ENCODE results near the gene DNAAF2. TPM values are rescaled to one million over a fixed set of nuclear protein-coding genes. Genes with fewer than 3 reads are reported as not detected.

DNAAF2 gene
- total RNA-seq, 1 donor from 2014 or later: 5.7 TPM

- Histone ChIP-seq H3K36me3 (ENCODE audit: control insufficient read depth in 3 of 3, insufficient read depth in 3 of 3, low read length in 3 of 3) (peaks cover 0 to 9% (median 0%) of the 10 kb centered on the region in 3 donors), H3K9me3 (ENCODE audit: control insufficient read depth in 3 of 3, low read length in 3 of 3) (no peaks in the 10 kb centered on the region), H3K27me3 (ENCODE audit: control insufficient read depth in 3 of 3, insufficient read depth in 3 of 3, low read length in 3 of 3) (no peaks in the 10 kb centered on the region), H3K4me3 (ENCODE audit: low read length in 3 of 3) (no peak overlapping the region), H3K27ac (ENCODE audit: low read depth, low read length) (no peak overlapping the region), H3K4me1 (ENCODE audit: control insufficient read depth in 3 of 3, insufficient read depth in 3 of 3, low read length in 3 of 3) (no peaks in the 10 kb centered on the region), H3K9ac (ENCODE audit: low read depth in 1 of 3, low read length in 3 of 3) (no peak overlapping the region)
These were observed 27.5 kb downstream of the DNAAF2 start for GRCh38 chr14:49607583-49607982.

- Histone ChIP-seq H3K27me3 (ENCODE audit: control insufficient read depth in 3 of 3, insufficient read depth in 3 of 3, low read length in 3 of 3) (no peaks in the 10 kb centered on the region), H3K9ac (ENCODE audit: low read depth in 1 of 3, low read length in 3 of 3) (peak within 1 kb of the TSS; percentile 96 to 98 (median 96)), H3K4me1 (ENCODE audit: control insufficient read depth in 3 of 3, insufficient read depth in 3 of 3, low read length in 3 of 3) (peaks cover 4 to 11% (median 5%) of the 10 kb centered on the region in 3 donors), H3K36me3 (ENCODE audit: control insufficient read depth in 3 of 3, insufficient read depth in 3 of 3, low read length in 3 of 3) (peaks cover 0 to 2% (median 2%) of the 10 kb centered on the region in 3 donors), H3K4me3 (ENCODE audit: low read length in 3 of 3) (peak within 1 kb of the TSS; percentile 96 to 98 (median 96)), H3K27ac (ENCODE audit: low read depth, low read length) (peak within 1 kb of the TSS; percentile 95), H3K9me3 (ENCODE audit: control insufficient read depth in 3 of 3, low read length in 3 of 3) (no peaks in the 10 kb centered on the region)
These were observed 36.4 kb downstream of the DNAAF2 start, which contains the start of gene LRR1 for GRCh38 chr14:49598485-49599300. Gene LRR1, plus strand, starts transcription at chr14:49598940. Its CDS starts 81 bp downstream, at chr14:49599021.

GRCh38 chr14:49598189-49598484 lies 36.9 kb downstream of the DNAAF2 start:
- peak overlapping the region; percentile 96 to 98 (median 96) for H3K4me3 ChIP-seq (ENCODE audit: low read length in 3 of 3)
- peak overlapping the region; percentile 96 to 98 (median 96) for H3K9ac ChIP-seq (ENCODE audit: low read depth in 1 of 3, low read length in 3 of 3)
- H3K27ac ChIP-seq (ENCODE audit: low read depth, low read length): peak overlapping the region; percentile 95
- no peaks in the 10 kb centered on the region for H3K27me3 ChIP-seq (ENCODE audit: control insufficient read depth in 3 of 3, insufficient read depth in 3 of 3, low read length in 3 of 3)
- no peaks in the 10 kb centered on the region for H3K9me3 ChIP-seq (ENCODE audit: control insufficient read depth in 3 of 3, low read length in 3 of 3)
- peaks cover 4 to 11% (median 5%) of the 10 kb centered on the region in 3 donors for H3K4me1 ChIP-seq (ENCODE audit: control insufficient read depth in 3 of 3, insufficient read depth in 3 of 3, low read length in 3 of 3)
- H3K36me3 ChIP-seq (ENCODE audit: control insufficient read depth in 3 of 3, insufficient read depth in 3 of 3, low read length in 3 of 3): peaks cover 0 to 2% (median 2%) of the 10 kb centered on the region in 3 donors

- H3K27ac ChIP-seq (ENCODE audit: low read depth, low read length): no peak overlapping the region
- H3K27me3 ChIP-seq (ENCODE audit: control insufficient read depth in 3 of 3, insufficient read depth in 3 of 3, low read length in 3 of 3): no peaks in the 10 kb centered on the region
- no peak overlapping the region for H3K4me3 ChIP-seq (ENCODE audit: low read length in 3 of 3)
- H3K9ac ChIP-seq (ENCODE audit: low read depth in 1 of 3, low read length in 3 of 3): no peak overlapping the region
- H3K4me1 ChIP-seq (ENCODE audit: control insufficient read depth in 3 of 3, insufficient read depth in 3 of 3, low read length in 3 of 3): peaks cover 2 to 7% (median 5%) of the 10 kb centered on the region in 3 donors
- no peaks in the 10 kb centered on the region for H3K9me3 ChIP-seq (ENCODE audit: control insufficient read depth in 3 of 3, low read length in 3 of 3)
- H3K36me3 ChIP-seq (ENCODE audit: control insufficient read depth in 3 of 3, insufficient read depth in 3 of 3, low read length in 3 of 3): peaks cover 0 to 2% (median 0%) of the 10 kb centered on the region in 3 donors
These were observed 40.5 kb downstream of the DNAAF2 start for GRCh38 chr14:49594347-49595091.

- no peaks in the 10 kb centered on the region for H3K9me3 ChIP-seq (ENCODE audit: control insufficient read depth in 3 of 3, low read length in 3 of 3)
- peaks cover 0 to 5% (median under 1%) of the 10 kb centered on the region in 3 donors for H3K4me1 ChIP-seq (ENCODE audit: control insufficient read depth in 3 of 3, insufficient read depth in 3 of 3, low read length in 3 of 3)
- no peak overlapping the region for H3K9ac ChIP-seq (ENCODE audit: low read depth in 1 of 3, low read length in 3 of 3)
- H3K27me3 ChIP-seq (ENCODE audit: control insufficient read depth in 3 of 3, insufficient read depth in 3 of 3, low read length in 3 of 3): no peaks in the 10 kb centered on the region
- peaks cover 0 to under 1% (median 0%) of the 10 kb centered on the region in 3 donors for H3K36me3 ChIP-seq (ENCODE audit: control insufficient read depth in 3 of 3, insufficient read depth in 3 of 3, low read length in 3 of 3)
- no peak overlapping the region for H3K27ac ChIP-seq (ENCODE audit: low read depth, low read length)
- H3K4me3 ChIP-seq (ENCODE audit: low read length in 3 of 3): no peak overlapping the region
These were observed 42.0 kb downstream of the DNAAF2 start for GRCh38 chr14:49593016-49593415.

- Histone ChIP-seq H3K9ac (ENCODE audit: low read depth in 1 of 3, low read length in 3 of 3) (no peak overlapping the region), H3K4me1 (ENCODE audit: control insufficient read depth in 3 of 3, insufficient read depth in 3 of 3, low read length in 3 of 3) (peaks cover 5 to 9% (median 6%) of the 10 kb centered on the region in 3 donors), H3K27ac (ENCODE audit: low read depth, low read length) (no peak overlapping the region), H3K27me3 (ENCODE audit: control insufficient read depth in 3 of 3, insufficient read depth in 3 of 3, low read length in 3 of 3) (no peaks in the 10 kb centered on the region), H3K36me3 (ENCODE audit: control insufficient read depth in 3 of 3, insufficient read depth in 3 of 3, low read length in 3 of 3) (peaks cover under 1 to 3% (median 3%) of the 10 kb centered on the region in 3 donors), H3K4me3 (ENCODE audit: low read length in 3 of 3) (no peak overlapping the region), H3K9me3 (ENCODE audit: control insufficient read depth in 3 of 3, low read length in 3 of 3) (no peaks in the 10 kb centered on the region)
These were observed 45.7 kb downstream of the DNAAF2 start for GRCh38 chr14:49589387-49589786.

GRCh38 chr14:49586673-49587460 lies 48.2 kb downstream of the DNAAF2 start:
- Histone ChIP-seq H3K27me3 (ENCODE audit: control insufficient read depth in 3 of 3, insufficient read depth in 3 of 3, low read length in 3 of 3) (no peaks in the 10 kb centered on the region), H3K4me1 (ENCODE audit: control insufficient read depth in 3 of 3, insufficient read depth in 3 of 3, low read length in 3 of 3) (peaks cover 9 to 19% (median 9%) of the 10 kb centered on the region in 3 donors), H3K27ac (ENCODE audit: low read depth, low read length) (peak overlapping the region; percentile 84), H3K9me3 (ENCODE audit: control insufficient read depth in 3 of 3, low read length in 3 of 3) (no peaks in the 10 kb centered on the region), H3K4me3 (ENCODE audit: low read length in 3 of 3) (peak overlapping the region; percentile 81 to 98 (median 95)), H3K9ac (ENCODE audit: low read depth in 1 of 3, low read length in 3 of 3) (peak overlapping the region in 2 of 3 donors; percentile 85 to 98), H3K36me3 (ENCODE audit: control insufficient read depth in 3 of 3, insufficient read depth in 3 of 3, low read length in 3 of 3) (peaks cover 15 to 23% (median 20%) of the 10 kb centered on the region in 3 donors)

- H3K9ac ChIP-seq (ENCODE audit: low read depth in 1 of 3, low read length in 3 of 3): peak within 1 kb of the TSS; percentile 85 to 98 (median 96)
These were observed 49.0 kb downstream of the DNAAF2 start, which contains the start of gene RPS29 for GRCh38 chr14:49585803-49586672. Gene RPS29, minus strand, starts transcription at chr14:49586380. Its CDS starts 34 bp downstream, at chr14:49586346.

More at GRCh38 chr14:49585803-49586672, 49.0 kb downstream of the DNAAF2 start, which contains the start of gene RPS29:
- no peaks in the 10 kb centered on the region for H3K9me3 ChIP-seq (ENCODE audit: control insufficient read depth in 3 of 3, low read length in 3 of 3)
- peaks cover 15 to 23% (median 20%) of the 10 kb centered on the region in 3 donors for H3K36me3 ChIP-seq (ENCODE audit: control insufficient read depth in 3 of 3, insufficient read depth in 3 of 3, low read length in 3 of 3)
- H3K27me3 ChIP-seq (ENCODE audit: control insufficient read depth in 3 of 3, insufficient read depth in 3 of 3, low read length in 3 of 3): no peaks in the 10 kb centered on the region
- peak within 1 kb of the TSS; percentile 81 to 98 (median 95) for H3K4me3 ChIP-seq (ENCODE audit: low read length in 3 of 3)
- peaks cover 9 to 21% (median 11%) of the 10 kb centered on the region in 3 donors for H3K4me1 ChIP-seq (ENCODE audit: control insufficient read depth in 3 of 3, insufficient read depth in 3 of 3, low read length in 3 of 3)
- peak within 1 kb of the TSS; percentile 84 for H3K27ac ChIP-seq (ENCODE audit: low read depth, low read length)

Measured in skeletal muscle tissue (tissue), 4 donors.